Tibial nerve (tissue), 4 donors: ENCODE measurements around the gene APRT.

ENCODE experiments used
- EP300 ChIP-seq, 2 donors: sonication (generic); formaldehyde crosslinking; IDR thresholded peaks; one replicate each; pipeline ENCODE4 v1.6.1; 2017; ENCODE audit warnings: antibody characterized with exemption in 2 of 2, mild to moderate bottlenecking in 1 of 2
- POLR2A ChIP-seq, 2 donors: fragments of 450-650 bp; IDR thresholded peaks; one replicate each; pipeline ENCODE4 v1.6.1; 2017; ENCODE audit warnings: antibody characterized with exemption in 2 of 2, mild to moderate bottlenecking in 2 of 2, moderate library complexity in 2 of 2
- TF ChIP-seq, protein P1 (sequence below), 5 experiments: fragments of 200-600 bp in 3 of 5; fragments of 450-650 bp in 2 of 5; sonication (generic) in 3 of 5; IDR thresholded peaks; one replicate each; pipeline ENCODE4 v1.5.1; 2016 to 2019; ENCODE audit warnings: antibody characterized with exemption in 5 of 5, mild to moderate bottlenecking in 3 of 5, moderate library complexity in 2 of 5

DNA sequence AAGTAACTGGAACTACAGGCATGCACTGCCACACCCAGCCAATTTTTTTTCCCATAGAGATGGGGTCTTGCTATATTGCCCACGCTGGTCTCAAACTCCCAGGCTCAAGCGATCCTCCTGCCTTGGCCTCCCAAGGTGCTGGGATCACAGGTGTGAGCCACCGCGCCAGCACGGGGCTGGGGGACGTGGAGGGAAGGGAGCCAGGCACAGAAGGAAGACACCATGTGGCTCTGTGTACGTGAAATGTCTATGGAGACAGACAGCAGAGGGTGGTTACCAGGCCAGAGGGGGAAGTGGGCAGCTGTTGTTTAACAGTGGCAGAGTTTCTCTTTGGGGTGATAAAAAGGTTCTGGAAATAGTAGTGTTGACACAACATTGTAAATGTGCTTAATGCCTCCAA is 22.1 kb downstream of the APRT start:
- TF ChIP-seq, protein P1, sequence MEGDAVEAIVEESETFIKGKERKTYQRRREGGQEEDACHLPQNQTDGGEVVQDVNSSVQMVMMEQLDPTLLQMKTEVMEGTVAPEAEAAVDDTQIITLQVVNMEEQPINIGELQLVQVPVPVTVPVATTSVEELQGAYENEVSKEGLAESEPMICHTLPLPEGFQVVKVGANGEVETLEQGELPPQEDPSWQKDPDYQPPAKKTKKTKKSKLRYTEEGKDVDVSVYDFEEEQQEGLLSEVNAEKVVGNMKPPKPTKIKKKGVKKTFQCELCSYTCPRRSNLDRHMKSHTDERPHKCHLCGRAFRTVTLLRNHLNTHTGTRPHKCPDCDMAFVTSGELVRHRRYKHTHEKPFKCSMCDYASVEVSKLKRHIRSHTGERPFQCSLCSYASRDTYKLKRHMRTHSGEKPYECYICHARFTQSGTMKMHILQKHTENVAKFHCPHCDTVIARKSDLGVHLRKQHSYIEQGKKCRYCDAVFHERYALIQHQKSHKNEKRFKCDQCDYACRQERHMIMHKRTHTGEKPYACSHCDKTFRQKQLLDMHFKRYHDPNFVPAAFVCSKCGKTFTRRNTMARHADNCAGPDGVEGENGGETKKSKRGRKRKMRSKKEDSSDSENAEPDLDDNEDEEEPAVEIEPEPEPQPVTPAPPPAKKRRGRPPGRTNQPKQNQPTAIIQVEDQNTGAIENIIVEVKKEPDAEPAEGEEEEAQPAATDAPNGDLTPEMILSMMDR (IDR thresholded peaks at IDR 0.05): no peak
- TF ChIP-seq POLR2A (IDR thresholded peaks at IDR 0.05): no peak
- no peak for TF ChIP-seq EP300 (IDR thresholded peaks at IDR 0.05)
